ENCODE results near the gene TRIP13. TPM values are rescaled to one million over a fixed set of nuclear protein-coding genes. Genes with fewer than 3 reads are reported as not detected.

The TRIP13 gene
- total and polyA plus RNA-seq, 2 of the 13 experiments (the other 11 are each of a cell fraction or from before 2014, with no cell fraction given): 13.5 to 33.0 TPM

DNA sequence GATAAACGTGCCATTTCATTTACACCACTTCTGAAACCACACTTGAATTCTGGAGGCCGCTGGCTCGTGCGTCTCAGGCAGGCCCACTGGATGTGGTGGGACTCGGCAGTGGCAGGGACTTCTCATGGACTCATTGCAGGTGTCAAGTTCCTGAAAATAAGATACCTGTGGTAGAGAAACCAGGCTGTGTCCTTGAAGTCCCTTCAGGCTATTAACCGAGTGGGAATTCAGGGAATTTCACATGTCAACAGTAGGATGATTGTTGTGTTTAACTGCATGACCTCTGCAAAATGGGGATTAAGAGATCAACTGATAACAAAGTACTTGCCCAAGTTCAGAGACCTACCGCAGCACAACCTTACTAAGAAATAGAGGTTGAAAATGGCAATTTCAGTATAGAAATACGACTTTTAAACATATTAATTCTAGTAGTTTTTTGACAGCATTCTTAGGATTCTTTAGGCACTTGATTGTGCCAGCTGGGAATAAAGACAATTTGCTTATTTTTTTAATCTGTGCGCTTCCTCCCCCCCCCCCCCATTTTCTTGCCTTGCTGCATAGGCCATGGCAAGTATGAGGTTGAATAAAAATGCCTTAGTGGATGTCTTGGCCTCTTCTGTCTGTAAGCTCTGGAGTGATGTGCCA lies 26.8 kb downstream of the TRIP13 start (continued):
- TF ChIP-seq, protein P1, sequence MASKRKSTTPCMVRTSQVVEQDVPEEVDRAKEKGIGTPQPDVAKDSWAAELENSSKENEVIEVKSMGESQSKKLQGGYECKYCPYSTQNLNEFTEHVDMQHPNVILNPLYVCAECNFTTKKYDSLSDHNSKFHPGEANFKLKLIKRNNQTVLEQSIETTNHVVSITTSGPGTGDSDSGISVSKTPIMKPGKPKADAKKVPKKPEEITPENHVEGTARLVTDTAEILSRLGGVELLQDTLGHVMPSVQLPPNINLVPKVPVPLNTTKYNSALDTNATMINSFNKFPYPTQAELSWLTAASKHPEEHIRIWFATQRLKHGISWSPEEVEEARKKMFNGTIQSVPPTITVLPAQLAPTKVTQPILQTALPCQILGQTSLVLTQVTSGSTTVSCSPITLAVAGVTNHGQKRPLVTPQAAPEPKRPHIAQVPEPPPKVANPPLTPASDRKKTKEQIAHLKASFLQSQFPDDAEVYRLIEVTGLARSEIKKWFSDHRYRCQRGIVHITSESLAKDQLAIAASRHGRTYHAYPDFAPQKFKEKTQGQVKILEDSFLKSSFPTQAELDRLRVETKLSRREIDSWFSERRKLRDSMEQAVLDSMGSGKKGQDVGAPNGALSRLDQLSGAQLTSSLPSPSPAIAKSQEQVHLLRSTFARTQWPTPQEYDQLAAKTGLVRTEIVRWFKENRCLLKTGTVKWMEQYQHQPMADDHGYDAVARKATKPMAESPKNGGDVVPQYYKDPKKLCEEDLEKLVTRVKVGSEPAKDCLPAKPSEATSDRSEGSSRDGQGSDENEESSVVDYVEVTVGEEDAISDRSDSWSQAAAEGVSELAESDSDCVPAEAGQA (IDR thresholded peaks at IDR 0.05; ENCODE audit: low read depth): no peak
- TF ChIP-seq, protein P1 (CRISPR knock-in tag; IDR thresholded peaks at IDR 0.05; ENCODE audit: borderline replicate concordance): no peak
- TF ChIP-seq PHF20 (CRISPR knock-in tag; IDR thresholded peaks at IDR 0.05) (no peak), GABPB1 (CRISPR knock-in tag; IDR thresholded peaks at IDR 0.05) (no peak), ZNF749 (CRISPR knock-in tag; IDR thresholded peaks at IDR 0.05; ENCODE audit: borderline replicate concordance) (no peak; the same call in 1 of the 2 replicates), ZSCAN20 (CRISPR knock-in tag; IDR thresholded peaks at IDR 0.05; ENCODE audit: borderline replicate concordance) (no peak), ZNF564 (CRISPR knock-in tag; IDR thresholded peaks at IDR 0.05) (no peak), SMARCE1 (IDR thresholded peaks at IDR 0.05; ENCODE audit: borderline replicate concordance) (no peak; the same call in 1 of the 2 replicates), EED (CRISPR knock-in tag; IDR thresholded peaks at IDR 0.05) (no peak), ZNF746 (CRISPR knock-in tag; IDR thresholded peaks at IDR 0.05) (no peak), STAG1 (CRISPR knock-in tag; IDR thresholded peaks at IDR 0.05) (no peak), ZNF619 (CRISPR knock-in tag; IDR thresholded peaks at IDR 0.05) (no peak), SNAPC2 (CRISPR knock-in tag; IDR thresholded peaks at IDR 0.05) (no peak), HNRNPL (IDR thresholded peaks at IDR 0.05; ENCODE audit: low read depth, low read length) (no peak), ZNF615 (CRISPR knock-in tag; IDR thresholded peaks at IDR 0.05; ENCODE audit: borderline replicate concordance) (no peak)
- TF ChIP-seq, protein P2, sequence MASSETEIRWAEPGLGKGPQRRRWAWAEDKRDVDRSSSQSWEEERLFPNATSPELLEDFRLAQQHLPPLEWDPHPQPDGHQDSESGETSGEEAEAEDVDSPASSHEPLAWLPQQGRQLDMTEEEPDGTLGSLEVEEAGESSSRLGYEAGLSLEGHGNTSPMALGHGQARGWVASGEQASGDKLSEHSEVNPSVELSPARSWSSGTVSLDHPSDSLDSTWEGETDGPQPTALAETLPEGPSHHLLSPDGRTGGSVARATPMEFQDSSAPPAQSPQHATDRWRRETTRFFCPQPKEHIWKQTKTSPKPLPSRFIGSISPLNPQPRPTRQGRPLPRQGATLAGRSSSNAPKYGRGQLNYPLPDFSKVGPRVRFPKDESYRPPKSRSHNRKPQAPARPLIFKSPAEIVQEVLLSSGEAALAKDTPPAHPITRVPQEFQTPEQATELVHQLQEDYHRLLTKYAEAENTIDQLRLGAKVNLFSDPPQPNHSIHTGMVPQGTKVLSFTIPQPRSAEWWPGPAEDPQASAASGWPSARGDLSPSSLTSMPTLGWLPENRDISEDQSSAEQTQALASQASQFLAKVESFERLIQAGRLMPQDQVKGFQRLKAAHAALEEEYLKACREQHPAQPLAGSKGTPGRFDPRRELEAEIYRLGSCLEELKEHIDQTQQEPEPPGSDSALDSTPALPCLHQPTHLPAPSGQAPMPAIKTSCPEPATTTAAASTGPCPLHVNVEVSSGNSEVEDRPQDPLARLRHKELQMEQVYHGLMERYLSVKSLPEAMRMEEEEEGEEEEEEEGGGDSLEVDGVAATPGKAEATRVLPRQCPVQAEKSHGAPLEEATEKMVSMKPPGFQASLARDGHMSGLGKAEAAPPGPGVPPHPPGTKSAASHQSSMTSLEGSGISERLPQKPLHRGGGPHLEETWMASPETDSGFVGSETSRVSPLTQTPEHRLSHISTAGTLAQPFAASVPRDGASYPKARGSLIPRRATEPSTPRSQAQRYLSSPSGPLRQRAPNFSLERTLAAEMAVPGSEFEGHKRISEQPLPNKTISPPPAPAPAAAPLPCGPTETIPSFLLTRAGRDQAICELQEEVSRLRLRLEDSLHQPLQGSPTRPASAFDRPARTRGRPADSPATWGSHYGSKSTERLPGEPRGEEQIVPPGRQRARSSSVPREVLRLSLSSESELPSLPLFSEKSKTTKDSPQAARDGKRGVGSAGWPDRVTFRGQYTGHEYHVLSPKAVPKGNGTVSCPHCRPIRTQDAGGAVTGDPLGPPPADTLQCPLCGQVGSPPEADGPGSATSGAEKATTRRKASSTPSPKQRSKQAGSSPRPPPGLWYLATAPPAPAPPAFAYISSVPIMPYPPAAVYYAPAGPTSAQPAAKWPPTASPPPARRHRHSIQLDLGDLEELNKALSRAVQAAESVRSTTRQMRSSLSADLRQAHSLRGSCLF (CRISPR knock-in tag; IDR thresholded peaks at IDR 0.05; ENCODE audit: borderline replicate concordance): no peak
- TF ChIP-seq, protein P3, sequence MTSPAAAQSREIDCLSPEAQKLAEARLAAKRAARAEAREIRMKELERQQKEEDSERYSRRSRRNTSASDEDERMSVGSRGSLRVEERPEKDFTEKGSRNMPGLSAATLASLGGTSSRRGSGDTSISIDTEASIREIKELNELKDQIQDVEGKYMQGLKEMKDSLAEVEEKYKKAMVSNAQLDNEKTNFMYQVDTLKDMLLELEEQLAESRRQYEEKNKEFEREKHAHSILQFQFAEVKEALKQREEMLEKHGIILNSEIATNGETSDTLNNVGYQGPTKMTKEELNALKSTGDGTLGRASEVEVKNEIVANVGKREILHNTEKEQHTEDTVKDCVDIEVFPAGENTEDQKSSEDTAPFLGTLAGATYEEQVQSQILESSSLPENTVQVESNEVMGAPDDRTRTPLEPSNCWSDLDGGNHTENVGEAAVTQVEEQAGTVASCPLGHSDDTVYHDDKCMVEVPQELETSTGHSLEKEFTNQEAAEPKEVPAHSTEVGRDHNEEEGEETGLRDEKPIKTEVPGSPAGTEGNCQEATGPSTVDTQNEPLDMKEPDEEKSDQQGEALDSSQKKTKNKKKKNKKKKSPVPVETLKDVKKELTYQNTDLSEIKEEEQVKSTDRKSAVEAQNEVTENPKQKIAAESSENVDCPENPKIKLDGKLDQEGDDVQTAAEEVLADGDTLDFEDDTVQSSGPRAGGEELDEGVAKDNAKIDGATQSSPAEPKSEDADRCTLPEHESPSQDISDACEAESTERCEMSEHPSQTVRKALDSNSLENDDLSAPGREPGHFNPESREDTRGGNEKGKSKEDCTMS (CRISPR knock-in tag; conservative IDR thresholded peaks at IDR 0.05): no peak

Data from HepG2 (cell line).